T1000 (cell line): ENCODE results near the gene METTL26.
A peak's percentile ranks its signal among the peaks of the same experiment; 100 is the strongest.

Experiments
- DNase-seq: peaks from one replicate; lab custom pipeline; 2025; ENCODE audit warnings: mixed read lengths; lab: John Stamatoyannopoulos, UW

METTL26 gene

DNA sequence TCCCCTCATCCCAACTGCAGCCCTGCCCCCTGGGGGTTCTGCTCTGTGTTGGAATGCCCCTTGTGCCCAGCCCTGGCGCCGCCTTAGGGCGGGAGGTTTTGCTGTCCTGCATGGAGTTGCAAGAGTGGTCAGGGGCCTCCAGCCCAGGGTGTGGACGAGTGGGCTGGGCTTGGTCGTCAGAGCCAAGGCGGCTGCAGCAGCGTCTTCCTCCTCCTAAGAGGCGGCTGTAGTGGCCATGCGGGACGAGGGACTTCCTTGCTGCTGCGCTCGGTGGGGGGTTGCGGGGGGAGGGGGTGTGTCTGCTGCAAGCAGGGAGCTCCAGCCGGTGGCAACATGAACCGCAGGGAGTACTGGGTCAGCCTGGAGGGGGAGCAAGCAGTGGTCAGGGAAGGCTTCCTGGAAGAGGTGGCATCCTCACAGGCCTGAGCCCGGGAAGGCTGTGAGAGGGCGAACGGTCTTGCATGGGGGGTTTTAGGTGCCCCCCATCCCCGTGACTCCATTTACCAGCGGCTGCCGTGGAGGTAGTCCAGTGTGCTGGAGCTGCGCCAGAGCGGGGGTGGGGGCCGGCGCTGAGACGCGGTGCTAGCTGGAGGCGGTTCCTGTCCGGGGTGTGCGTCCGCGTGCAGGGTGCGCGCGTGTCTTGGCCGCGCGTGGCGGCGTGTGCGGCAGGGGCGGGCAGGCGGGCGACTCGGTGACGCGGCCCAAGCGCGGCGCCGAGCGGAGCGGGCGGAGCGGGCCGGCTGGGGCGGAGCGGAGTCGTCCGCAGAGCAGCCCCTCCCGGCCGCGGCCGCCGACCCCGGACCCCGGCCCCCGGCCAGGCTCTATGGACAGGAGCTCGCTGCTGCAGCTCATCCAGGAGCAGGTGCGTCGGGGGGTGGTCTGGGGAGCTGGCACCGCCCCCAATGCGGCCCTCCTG lies 39.1 kb upstream of the METTL26 start, which contains the start of gene RHBDL1:
TSS of gene RHBDL1 (plus strand) at position 704 of the 916 bp plus-strand sequence. CDS start at position 824, 120 bp downstream.
- DNase-seq = no peak

DNA sequence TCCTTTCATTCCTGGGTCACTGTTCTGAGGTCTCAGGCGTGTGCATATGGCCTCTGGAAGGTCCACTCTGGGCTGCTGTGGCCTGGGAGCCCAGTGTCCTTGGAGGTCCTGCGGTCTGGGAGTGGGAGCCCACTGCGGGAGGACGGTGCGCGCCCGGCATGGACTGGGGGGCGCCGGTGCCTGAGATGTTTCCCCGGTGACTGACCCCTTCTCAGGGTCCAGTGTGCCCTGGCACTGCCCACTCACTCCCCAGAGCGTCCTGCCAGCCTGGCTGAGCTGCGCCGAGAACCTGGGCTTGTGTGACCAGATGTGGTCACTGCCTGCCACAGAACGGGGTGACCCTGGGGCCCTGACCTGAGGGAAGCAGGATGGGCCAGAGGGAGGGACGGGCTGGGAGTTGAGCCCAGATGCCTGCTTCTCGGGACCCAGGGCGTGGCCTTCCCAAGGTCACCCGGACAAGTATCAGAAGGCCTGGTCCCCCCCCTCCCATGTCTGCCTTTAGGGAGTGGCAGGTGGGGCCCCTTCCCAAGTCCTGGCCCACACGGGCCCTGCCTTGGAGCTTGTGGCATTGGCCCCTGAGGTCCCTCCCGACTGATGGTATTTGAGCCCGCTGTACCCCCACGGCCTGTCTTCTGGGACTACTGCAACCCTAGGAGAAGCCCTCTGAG lies 38.2 kb upstream of the METTL26 start:
- no peak for DNase-seq

GRCh38 chr16:673399-673991 lies 37.4 kb upstream of the METTL26 start:
- DNase-seq = no peak

DNA sequence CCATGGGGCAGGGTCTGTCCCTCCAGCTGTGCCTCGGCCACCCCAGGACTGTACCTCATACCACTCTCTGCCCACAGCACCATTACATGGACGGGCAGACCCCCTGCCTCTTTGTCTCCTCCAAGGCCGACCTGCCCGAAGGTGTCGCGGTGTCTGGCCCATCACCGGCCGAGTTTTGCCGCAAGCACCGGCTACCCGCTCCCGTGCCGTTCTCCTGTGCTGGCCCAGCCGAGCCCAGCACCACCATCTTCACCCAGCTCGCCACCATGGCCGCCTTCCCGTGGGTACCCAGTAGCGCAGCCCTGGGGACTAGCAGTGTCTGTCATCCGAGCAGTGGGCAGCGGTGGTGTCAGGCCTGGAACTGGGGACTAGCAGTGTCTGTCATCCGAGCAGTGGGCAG lies 36.7 kb upstream of the METTL26 start:
- DNase-seq = no peak

- no peak for DNase-seq
These were observed 36.3 kb upstream of the METTL26 start for GRCh38 chr16:672371-672770.

DNA sequence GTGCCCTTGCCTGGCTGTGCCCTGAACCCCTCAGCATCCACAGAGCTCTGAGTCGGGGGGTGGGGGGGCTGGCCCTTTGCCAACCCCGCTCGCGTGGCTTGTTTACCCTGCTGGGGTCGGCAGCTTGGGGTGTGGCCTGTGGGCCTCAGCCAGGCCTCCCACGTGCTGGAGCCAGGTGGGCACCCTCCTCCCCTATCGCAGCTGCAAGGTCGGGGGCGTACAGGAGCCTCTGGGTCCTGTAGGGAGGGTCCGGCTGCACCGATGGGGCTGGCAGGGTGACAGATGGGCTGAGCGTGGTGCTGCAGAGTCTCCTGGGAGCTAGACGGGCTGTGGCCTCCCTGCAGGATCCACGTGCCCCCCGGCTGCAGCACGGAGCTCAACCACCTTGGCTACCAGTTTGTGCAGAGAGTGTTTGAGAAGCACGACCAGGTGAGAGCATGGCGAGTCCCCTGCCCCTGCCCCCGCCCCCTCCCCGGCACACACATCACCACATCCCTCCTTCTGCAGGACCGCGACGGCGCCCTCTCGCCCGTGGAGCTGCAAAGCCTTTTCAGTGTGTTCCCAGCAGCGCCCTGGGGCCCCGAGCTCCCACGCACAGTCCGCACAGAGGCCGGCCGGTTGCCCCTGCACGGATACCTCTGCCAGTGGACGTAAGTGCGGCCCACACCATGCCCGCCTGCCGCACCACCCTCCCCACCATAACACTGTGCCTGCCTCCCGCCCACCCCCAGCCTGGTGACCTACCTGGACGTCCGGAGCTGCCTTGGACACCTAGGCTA lies 35.4 kb upstream of the METTL26 start:
- no peak for DNase-seq

- DNase-seq = no peak
These were observed 34.6 kb upstream of the METTL26 start for GRCh38 chr16:670485-671352.

GRCh38 chr16:669666-670065 lies 33.6 kb upstream of the METTL26 start:
- DNase-seq = no peak

DNA sequence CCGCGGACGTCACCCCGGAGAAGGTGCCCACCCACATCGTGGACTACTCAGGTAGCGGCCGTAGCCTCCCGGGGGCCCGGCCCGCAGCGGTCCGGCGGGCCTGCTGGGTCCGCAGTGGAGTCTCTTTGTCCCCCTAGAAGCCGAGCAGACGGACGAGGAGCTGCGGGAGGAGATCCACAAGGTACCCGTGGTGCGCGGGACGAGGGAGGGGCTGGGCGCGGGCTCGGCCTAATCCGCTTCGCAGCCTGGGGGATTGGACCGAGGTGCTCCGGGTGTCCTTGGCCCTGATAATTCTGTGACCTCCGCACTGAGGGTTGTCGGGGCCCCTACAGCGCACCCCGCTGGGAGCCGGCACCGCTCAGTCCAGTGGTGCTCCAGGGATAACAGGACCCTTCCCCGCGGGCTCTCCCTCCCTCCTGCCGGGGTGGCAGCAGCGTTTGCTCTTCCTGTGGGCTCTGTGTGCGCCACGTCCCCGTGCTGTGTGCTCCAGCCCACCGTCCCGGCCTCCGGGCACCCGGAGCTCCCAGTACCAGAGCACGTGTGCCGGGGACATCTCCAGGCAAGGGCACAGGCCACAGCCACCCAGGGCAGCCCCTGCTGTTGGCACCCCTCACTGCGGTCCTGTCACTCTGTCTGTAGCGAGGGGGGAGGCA lies 32.5 kb upstream of the METTL26 start:
- DNase-seq = no peak

DNA sequence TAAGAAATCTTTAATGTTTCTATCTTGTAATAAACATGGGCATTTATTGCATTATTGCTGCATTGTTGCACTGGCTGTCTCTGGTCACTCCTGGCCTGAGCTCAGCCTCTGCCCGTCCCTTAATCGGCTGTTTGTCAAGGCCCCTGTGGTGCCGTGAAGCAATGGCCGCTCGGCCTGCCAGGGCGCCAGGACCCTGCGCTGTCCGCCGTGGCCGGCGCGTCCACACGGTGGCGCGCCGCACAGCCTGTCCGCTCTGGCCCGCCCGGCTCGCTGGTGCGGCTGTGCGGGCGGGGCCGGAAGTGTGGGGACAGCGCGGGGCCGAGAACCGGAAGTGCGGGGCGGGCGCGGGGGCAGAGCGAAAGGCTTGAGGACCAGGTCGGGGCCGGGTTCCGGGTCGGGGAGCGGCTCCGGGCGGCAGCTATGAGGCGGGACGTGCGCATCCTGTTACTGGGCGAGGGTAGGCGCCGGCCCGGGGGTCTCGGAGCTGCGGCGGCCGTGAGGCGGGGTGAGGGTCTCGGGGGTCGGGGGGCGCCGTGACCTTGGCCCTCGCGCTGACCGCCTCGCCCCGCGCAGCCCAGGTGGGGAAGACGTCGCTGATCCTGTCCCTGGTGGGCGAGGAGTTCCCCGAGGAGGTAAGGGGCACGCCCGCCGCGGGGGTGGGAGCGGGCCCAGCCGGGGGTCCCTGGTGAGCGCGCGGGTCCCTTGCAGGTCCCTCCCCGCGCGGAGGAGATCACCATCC lies 31.8 kb upstream of the METTL26 start, which contains the start of gene RHOT2:
TSS of gene RHOT2 (plus strand) at position 353 of the 739 bp plus-strand sequence. CDS start at position 421, 68 bp downstream.
- DNase-seq = peak; percentile 86

GRCh38 chr16:667113-667779 lies 31.1 kb upstream of the METTL26 start:
- no peak for DNase-seq

GRCh38 chr16:666572-666971 lies 30.5 kb upstream of the METTL26 start:
- no peak for DNase-seq

GRCh38 chr16:662597-662996 lies 26.5 kb upstream of the METTL26 start:
- no peak for DNase-seq

GRCh38 chr16:662095-662494 lies 26.0 kb upstream of the METTL26 start:
- DNase-seq = no peak

DNA sequence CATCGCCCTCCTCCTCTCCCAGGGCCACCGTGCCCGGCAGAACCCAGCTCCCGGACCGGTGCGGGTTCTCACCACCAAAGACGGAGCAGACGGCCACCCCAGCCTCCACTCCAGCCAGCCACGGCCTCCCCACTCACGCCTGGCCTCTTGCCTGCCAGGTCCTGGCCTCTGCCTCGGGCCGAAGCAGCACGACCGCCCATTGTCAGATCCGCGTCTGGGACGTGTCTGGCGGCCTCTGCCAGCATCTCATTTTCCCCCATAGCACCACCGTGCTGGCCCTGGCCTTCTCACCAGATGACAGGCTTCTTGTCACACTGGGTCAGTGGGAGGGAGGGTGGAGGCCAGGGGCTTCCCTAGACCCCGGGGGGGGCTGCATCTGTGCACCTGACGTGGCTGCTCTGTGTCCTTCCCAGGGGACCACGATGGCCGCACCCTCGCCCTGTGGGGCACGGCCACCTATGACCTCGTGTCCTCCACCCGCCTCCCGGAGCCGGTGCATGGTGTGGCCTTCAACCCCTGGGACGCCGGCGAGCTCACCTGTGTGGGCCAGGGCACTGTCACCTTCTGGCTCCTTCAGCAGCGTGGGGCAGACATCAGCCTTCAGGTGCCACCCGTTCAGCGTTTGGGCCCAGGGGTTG lies 25.2 kb upstream of the METTL26 start:
- DNase-seq = no peak

- DNase-seq = peak; percentile 80
These were observed 24.5 kb upstream of the METTL26 start for GRCh38 chr16:660459-661183.

DNA sequence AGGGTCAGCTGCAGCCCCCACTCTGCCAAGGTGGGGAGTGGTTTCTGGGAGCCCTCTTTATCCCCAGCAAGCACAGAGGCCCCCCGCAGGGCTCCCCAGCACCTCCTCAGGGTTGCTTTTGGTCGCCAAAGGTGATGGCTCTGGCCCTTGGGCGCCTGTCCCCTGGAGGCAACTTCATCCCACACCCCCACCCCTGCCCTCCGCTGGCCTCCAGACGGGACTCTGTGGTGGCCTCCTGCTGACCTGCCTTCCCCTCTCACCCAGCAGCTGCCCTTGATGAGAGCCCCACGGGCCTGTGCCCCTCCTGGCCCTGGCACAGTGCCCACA lies 24.0 kb upstream of the METTL26 start:
- no peak for DNase-seq

DNA sequence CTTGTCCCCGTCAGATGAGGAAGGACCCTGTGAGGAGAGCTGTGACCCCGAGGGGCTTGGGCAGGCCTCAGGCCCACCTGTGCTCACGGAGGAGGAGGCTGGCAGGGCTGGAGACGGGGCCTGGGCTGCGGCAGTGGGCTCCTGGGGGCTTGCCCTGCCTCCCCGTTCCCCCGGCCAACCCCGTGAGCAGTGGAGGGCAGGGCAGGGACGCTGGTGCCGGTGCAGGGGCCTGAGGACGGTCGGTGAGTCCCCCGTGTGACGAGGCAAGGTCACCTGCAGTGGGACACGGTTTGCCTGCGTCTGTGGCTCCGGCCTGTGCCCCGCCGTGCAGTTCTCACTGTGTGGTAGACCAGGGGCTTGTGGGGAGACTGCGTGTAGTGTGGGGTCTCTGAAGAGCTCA lies 23.5 kb upstream of the METTL26 start:
- DNase-seq = no peak
